ENCODE results near the gene RNF144A.

Gene RNF144A

DNA sequence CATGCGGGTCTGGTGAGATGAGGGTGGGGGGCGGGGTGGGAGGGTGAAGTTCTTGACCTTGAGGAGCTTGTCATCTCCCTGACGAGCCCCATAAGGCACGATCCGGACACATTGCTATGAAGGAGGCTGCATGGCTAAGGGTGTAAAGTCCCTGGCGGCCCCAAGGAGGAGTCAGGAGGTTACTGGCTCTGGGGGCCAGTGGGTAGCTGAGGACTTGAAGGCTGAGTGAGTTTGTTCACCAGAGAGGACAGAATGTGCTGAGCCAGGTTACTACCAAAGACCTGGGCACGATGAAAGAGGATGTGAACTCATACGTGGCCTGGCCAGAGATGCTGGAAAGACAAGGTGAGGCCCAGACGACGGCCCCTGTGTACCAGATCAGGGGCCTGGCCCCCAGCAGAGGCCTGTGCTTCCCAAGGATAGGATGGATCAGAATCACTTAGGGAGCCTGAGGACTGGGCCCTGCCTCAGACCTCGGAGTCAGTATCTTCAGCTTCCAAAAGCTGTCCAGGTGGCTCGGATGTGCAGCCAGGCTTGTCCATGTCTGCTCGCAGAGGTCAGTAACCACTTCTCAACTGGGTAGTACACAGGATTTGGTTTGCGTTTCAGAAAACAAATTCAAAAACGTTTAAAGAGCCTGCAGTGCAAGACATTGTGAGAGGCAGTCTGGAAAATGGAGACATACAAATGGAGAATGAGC is 110.9 kb downstream of the RNF144A start:
- DNase-seq: no peak

GRCh38 chr2:7028846-7029245 is 111.6 kb downstream of the RNF144A start:
- DNase-seq: no peak

GRCh38 chr2:7029291-7030059 is 112.3 kb downstream of the RNF144A start:
- no peak for DNase-seq

DNA sequence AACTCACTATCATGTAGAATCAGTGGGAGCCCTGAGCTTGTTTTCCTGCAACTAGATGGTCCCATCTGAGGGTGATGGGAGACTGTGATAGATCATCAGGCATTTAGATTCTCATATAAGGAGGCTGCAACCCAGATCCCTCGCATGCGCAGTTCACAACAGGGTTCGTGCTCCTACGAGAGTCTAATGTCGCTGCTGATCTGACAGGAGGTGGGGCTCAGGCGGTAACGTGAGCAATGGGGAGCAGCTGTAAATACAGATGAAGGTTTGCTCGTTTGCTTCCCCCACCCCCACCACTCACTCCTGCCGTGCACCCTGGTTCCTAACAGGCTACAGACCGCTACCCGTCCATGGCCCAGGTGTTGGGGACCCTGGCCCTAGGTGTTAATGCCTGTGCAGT is 113.6 kb downstream of the RNF144A start:
- DNase-seq: no peak

DNA sequence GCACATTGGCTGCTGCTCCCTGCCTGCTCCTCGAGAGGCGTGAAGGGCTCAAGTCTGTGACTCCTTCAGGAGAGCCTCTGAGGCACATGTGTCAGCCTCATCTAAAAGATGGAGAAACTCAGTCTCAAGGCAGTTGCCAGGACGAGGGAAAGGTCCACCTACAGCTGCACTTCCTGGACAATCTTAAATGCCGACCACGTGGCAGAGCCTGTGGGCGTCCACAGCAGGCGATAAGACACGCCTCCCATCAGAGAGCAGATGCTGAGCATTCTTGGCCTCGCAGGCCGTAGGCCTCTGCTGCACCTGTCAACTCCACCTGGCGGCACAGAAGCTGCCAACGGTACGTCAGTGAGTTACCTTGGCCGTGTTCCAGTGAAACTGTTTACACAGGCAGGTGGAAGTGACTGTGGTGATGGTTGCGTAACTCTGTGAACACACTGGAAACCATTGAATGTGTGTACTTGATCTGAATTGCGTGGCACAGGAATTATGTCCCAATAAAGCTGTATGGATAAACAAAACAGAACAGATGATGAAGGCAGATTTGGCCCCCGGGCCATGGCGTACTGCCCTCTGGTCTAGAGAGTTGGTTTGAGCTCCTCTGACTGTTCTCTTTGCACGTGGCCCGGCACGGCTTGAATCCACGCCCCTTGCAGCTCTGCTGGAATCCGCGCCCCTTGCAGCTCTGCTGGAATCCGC is 114.5 kb downstream of the RNF144A start:
- no peak for DNase-seq

GRCh38 chr2:7032371-7032770 is 115.2 kb downstream of the RNF144A start:
- no peak for DNase-seq

DNA sequence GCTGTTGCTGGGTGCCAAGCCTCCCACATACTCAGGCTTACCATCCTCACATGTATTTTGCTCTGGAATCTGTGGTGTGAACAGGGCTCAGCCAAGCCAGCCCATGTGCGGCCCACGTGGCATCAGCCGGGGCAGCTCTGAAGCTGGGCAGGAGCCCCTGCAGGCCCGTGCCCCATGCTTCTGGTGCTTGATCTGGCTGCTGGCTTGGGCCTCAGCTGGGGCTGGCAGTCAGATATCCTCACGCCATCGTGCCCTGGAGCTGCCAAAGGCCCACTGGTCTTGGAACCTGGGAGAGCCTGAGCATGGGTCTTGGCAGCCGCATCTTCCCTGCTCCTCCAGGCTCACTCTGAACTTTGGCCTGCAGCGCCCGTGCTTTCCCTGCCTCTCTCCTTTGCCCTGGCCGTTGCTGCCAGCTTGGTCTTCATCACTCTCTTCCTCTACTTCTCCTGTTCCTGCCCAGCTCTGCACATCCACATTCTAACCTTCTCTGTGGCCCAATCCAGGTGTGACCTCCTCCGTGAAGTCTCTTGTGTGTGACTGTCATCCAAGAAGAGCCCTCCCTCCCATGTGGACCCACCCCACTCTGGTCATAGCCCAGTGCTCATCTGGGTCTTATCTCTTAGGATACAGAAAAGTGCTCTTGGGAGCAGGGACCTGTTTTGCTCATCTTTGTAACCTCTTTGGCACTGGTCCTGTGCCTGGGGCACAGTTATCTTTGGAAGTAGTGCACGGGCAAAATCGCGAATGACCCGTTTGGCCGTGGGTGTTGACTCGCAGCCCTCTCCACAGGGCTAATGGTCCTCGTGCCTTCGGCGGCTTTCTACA is 116.1 kb downstream of the RNF144A start:
- DNase-seq: no peak

- DNase-seq: no peak
Measured at GRCh38 chr2:7034303-7034702, 117.1 kb downstream of the RNF144A start.

- no peak for DNase-seq
Measured at GRCh38 chr2:7035884-7036283, 118.7 kb downstream of the RNF144A start.

DNA sequence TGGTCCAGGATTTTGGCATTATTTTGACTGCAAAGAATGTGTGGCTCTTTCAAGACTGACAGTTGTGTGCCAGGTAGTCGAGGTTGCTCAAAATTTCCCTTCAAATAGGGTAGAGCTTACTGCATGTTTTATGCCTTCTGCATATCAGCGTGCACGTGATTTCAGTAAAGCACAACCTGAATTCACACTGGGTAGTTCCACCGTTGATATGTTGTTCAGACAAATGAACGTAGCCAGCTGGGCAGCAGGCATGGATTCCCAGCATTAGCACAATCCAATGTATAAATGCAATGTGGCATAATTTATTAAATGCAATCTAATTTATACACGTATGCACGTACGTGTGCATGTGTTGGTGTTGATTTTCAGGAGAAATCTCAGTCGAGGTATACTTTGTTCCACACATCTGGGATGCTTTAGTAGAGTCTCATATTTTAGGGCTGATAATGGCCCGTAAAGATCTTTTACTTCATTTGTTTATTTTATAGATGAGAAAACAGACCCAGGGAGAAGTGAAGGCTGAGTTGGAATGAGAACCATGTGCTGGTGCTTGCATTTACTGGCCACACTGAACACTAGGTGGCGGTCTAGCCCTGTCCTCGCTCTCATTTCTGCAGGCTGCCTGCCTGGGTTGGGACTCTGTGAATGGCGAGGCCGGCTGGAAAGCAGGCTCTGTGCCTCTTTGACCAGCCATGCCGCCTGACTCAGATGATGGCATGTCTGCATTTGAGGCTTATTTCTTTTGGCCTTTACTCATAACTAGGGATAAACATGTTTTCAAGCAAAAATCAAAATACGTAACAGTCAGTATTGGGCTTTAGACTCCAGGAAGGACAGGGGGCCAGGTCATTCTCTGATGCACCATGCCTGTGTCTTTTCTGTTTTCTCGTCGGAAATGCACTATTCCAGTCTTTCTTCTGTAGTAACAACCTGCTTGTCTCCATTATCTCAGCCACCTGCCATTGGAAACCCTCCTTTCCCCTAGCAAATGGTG is 120.4 kb downstream of the RNF144A start:
- peak; percentile 41 for DNase-seq

DNA sequence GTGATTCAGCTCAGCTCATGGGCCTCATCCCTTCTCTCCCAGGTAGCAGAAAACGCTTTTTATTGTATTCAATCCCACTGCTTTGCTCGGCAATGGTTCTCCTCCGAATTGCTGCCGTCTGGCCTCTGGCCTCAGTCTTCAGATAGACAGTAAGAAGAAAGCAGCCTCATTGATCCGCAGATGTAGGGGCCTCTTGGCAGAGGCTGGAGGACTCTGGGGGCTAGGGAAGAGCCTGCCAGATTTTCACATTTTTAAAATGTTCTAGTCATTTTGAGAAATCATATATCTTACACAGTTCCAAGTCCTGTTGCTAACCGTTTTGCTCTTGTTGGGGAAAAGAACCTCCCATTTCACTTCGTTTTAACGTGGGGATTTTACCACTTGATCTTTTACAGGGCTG is 123.3 kb downstream of the RNF144A start:
- no peak for DNase-seq

DNA sequence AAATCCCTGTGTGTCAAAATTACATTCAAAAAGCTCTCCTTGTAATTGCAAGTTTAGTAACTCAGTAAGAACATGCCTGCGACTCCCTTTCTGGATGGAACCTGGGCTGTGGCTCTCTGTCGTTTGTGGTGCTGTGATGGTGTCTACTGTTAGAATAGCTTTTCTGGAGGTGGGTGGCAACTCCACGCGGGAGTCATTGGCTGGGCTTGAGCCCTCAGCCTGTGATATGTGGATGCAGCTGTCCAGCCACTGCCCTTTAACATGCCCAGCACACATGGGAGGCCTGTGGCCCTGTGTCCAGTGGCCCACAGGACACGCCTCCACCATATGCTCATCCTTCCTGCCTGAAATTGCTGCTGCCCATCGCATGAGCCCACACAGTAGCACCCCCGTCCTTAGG is 124.2 kb downstream of the RNF144A start:
- no peak for DNase-seq

- DNase-seq: no peak
Measured at GRCh38 chr2:7043690-7044089, 126.5 kb downstream of the RNF144A start.

DNA sequence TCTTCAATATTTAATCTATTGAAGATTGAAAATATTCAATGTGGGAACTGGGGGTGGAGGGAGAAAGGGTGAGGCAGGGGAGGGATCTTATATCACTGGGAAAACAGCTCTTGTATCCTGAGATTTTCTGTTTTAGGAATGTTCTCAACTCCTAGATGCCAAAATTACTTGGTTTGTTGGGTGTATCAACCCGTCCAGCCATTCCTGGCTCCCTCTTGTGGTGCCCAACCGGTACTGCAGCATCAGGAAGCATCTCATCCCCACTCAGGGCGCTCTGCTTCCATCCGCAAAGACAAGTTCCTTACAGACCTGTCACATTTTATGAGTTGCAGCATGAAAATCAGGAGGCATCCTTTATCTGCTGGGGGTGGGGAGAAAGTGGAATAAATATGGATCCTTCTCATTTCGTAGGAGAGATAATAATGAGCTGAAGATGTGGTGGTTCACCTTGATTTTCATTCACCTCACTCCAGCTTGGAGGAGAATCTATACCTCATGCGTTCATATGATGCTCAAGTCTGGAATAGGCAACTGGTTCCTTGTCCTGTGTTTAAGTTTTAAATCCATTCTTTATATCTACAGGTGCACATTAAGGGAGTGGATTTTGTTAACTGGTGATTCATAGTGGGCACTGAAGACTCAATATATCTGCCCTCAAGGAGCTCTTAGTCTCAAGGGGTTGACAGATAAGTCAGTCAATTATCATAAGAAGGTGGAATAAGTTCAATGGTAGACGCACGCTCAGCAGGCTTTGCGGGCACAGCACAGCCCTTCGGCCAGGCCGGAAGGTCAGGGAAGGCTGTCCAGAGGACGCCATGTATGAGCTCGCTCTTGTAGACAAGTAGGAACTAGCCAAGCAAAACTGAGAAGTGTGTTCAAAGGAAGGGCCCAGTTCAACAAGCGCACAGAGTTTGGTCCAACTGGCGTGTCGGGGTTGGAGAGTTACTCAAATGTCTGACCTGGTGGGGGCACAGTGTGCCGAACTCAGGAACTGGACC is 127.3 kb downstream of the RNF144A start:
- DNase-seq: no peak

DNA sequence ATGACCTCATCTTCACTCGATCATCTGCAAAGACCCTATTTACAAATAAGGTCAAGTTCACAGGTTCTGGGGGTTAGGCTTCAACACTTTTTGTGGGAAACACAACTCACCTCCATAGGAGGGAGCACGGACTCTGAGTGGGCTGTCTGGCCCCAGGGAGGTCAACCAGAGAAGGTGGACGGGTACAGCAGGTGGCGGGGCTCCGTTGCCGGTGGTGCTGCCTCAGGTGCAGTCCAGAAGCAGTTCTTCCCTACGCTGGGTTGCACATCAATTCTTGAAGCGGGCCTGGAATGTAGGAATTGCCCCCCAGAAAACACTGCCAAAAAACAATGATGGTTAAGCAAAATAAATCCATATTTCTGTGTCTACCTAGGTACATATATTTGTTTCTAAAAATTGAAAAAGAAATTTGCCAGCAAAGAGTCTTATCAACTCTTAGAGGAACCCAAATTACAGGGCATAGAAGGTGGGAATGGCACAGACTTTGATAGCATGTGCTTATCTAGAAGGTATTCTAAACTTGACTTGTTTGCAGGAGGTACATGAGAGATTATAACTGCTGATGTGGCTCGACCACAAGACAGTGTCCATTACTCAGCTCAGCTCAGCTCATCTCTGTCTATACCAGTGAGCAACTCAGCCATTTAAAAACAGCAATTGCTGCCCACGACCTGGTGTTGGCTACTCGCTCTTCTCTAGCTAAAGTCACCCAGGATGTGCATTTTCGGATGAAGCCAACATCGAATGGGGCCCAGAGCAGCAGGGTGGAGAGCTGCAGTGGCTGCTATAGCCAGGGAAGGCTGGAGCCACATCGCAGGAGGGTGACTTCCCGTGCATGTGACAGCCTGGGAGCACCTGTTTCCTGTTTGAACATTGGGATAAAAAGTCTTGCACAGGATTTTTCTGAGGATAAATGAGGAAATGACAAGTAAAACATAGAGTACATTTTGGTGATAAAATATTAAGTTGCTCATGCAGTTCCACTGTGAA is 128.7 kb downstream of the RNF144A start:
- no peak for DNase-seq

- DNase-seq: no peak
Measured at GRCh38 chr2:7047661-7048060, 130.4 kb downstream of the RNF144A start.

GRCh38 chr2:7048762-7049294 is 131.6 kb downstream of the RNF144A start:
- DNase-seq: no peak

DNA sequence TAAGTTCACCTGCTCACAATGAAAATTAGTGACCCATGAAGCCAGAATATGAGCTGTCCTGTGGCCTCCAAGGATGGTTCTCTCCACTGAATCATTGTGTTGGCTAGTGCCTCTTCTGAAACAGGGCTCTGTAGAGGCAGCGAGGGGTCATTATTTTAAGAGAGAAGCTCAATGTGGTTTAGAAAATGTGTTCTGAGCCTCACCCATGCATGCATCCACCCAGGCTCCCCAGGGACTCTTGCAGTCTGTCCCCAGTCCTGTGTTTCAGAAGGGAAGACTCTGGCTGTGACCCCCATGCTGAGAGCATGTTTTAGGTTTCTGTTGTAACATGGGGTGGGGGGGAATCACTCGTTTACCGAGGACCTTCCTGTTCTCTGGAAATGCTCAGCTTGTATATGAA is 135.2 kb downstream of the RNF144A start:
- DNase-seq: no peak

Measured in NCI-H2227 treated with DMSO at 0.1 percent for 48 hours (cell line).